KMS-11 (cell line): ENCODE results near the gene TIMM29.

Experiments
- H2AFZ ChIP-seq: fragments of 200-600 bp; sonication (generic); 2 replicates; pipeline ENCODE4 v1.6.1; 2016; ENCODE audit warnings: antibody characterized with exemption, mixed run types, low read depth
- H3K27ac ChIP-seq: fragments of 200-600 bp; sonication (generic); 2 replicates; pipeline ENCODE4 v1.6.1; 2016; ENCODE audit warnings: mild to moderate bottlenecking, mixed run types
- H3K27me3 ChIP-seq: fragments of 200-600 bp; sonication (generic); 2 replicates; pipeline ENCODE4 v1.6.1; 2017; ENCODE audit warnings: mild to moderate bottlenecking, low read depth, mixed run types, moderate library complexity; ENCODE audit not compliant: insufficient read depth
- H3K36me3 ChIP-seq: fragments of 200-600 bp; sonication (generic); 2 replicates; pipeline ENCODE4 v1.6.1; 2017; ENCODE audit warnings: mild to moderate bottlenecking, mixed run types; ENCODE audit not compliant: insufficient read depth
- H3K4me1 ChIP-seq: fragments of 200-600 bp; sonication (generic); 2 replicates; pipeline ENCODE4 v1.6.1; 2016; ENCODE audit warnings: mild to moderate bottlenecking, low read depth, mixed run types; ENCODE audit not compliant: poor library complexity, severe bottlenecking
- H3K4me2 ChIP-seq: fragments of 200-600 bp; sonication (generic); 2 replicates; pipeline ENCODE4 v1.7.0; 2016; ENCODE audit warnings: mild to moderate bottlenecking, mixed run types
- H3K4me3 ChIP-seq: fragments of 200-600 bp; sonication (generic); IDR thresholded peaks from 2 replicates; pipeline ENCODE4 v1.6.1; 2017; ENCODE audit warnings: low read depth, low read length, mixed read lengths; ENCODE audit not compliant: insufficient read depth
- H3K79me2 ChIP-seq: fragments of 200-600 bp; sonication (generic); 2 replicates; pipeline ENCODE4 v1.6.1; 2016; ENCODE audit warnings: low read depth, mixed run types; ENCODE audit not compliant: insufficient read depth
- H3K9ac ChIP-seq: fragments of 200-600 bp; sonication (generic); 2 replicates; pipeline ENCODE4 v1.6.1; 2016; ENCODE audit warnings: mild to moderate bottlenecking, mixed run types
- H4K20me1 ChIP-seq: fragments of 200-600 bp; sonication (generic); 2 replicates; pipeline ENCODE4 v1.6.1; 2016; ENCODE audit warnings: mild to moderate bottlenecking, mixed run types; ENCODE audit not compliant: insufficient read depth
- TF ChIP-seq, protein P1 (sequence below): fragments of 200-600 bp; sonication (generic); conservative IDR thresholded peaks from 2 replicates; pipeline ENCODE4 v1.6.1; 2017; ENCODE audit warnings: low read depth, mild to moderate bottlenecking, antibody characterized with exemption, low read length, moderate library complexity, mixed read lengths

Gene TIMM29

DNA sequence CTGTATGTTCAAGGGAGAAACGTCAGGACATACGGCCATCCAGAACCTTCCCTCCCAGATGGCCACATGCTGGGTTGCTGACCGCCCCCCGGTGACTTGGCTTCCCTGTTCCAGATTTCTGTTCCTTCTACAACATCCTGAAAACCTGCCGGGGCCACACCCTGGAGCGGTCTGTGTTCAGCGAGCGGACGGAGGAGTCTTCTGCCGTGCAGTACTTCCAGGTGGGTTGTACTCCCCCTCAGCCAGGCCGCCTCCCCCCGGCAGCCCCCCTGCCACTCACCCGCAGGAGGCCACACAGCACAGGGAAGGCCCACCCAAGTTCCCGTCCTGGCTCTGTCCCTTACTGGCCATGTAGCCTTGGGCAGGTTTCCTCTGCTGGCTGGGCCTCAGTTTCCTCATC, 20.7 kb upstream of the TIMM29 start:
- H2AFZ ChIP-seq = no peak overlapping the region
- H3K79me2 ChIP-seq = 0 out of 2 replicates have a peak, but pooled peaks cover 4% of the 10 kb centered on the region
- no peak overlapping the region for H3K4me3 ChIP-seq
- H3K9ac ChIP-seq = no peak overlapping the region
- no peaks in the 10 kb centered on the region for H3K36me3 ChIP-seq
- no peaks in the 10 kb centered on the region for H3K4me1 ChIP-seq
- H4K20me1 ChIP-seq = no peaks in the 10 kb centered on the region
- TF ChIP-seq, protein P1, sequence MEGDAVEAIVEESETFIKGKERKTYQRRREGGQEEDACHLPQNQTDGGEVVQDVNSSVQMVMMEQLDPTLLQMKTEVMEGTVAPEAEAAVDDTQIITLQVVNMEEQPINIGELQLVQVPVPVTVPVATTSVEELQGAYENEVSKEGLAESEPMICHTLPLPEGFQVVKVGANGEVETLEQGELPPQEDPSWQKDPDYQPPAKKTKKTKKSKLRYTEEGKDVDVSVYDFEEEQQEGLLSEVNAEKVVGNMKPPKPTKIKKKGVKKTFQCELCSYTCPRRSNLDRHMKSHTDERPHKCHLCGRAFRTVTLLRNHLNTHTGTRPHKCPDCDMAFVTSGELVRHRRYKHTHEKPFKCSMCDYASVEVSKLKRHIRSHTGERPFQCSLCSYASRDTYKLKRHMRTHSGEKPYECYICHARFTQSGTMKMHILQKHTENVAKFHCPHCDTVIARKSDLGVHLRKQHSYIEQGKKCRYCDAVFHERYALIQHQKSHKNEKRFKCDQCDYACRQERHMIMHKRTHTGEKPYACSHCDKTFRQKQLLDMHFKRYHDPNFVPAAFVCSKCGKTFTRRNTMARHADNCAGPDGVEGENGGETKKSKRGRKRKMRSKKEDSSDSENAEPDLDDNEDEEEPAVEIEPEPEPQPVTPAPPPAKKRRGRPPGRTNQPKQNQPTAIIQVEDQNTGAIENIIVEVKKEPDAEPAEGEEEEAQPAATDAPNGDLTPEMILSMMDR = no peak
- no peaks in the 10 kb centered on the region for H3K27me3 ChIP-seq
- H3K4me2 ChIP-seq = no peak overlapping the region
- H3K27ac ChIP-seq = no peak overlapping the region

DNA sequence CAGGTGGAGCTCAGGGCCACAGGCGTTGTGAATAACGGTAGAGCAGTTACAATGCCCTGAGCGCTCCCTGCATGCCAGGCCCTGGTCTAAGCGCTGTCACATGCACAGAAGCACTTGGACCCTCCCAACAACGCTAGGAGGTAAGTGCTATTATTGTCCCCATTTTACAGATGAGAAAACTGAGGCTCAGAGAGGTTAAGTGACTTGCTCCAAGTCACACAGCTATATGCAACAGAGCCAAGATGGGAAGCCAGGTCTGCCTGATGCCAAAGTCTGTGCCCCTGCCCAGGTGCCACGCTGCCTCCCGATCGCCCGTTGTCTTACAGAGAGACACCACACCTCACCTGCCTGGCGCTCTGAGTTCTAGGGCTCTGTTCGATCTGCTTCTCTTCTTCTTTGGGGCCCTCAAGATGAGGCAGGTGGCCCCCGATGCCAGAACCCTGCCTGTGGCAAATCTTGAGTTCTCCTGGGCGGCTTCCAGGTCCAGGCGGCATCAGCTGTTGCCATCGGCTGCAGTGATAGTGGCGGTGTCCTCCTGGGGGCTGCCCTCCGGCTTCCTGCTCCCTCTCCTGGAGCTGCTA, 20.1 kb upstream of the TIMM29 start:
- TF ChIP-seq, protein P1 = no peak
- Histone ChIP-seq H3K36me3 (no peaks in the 10 kb centered on the region), H4K20me1 (no peaks in the 10 kb centered on the region), H3K9ac (no peak overlapping the region), H3K4me2 (no peak overlapping the region), H3K27ac (no peak overlapping the region), H3K4me1 (no peaks in the 10 kb centered on the region), H2AFZ (no peak overlapping the region), H3K27me3 (no peaks in the 10 kb centered on the region), H3K79me2 (0 out of 2 replicates have a peak, but pooled peaks cover 4% of the 10 kb centered on the region), H3K4me3 (no peak overlapping the region)

DNA sequence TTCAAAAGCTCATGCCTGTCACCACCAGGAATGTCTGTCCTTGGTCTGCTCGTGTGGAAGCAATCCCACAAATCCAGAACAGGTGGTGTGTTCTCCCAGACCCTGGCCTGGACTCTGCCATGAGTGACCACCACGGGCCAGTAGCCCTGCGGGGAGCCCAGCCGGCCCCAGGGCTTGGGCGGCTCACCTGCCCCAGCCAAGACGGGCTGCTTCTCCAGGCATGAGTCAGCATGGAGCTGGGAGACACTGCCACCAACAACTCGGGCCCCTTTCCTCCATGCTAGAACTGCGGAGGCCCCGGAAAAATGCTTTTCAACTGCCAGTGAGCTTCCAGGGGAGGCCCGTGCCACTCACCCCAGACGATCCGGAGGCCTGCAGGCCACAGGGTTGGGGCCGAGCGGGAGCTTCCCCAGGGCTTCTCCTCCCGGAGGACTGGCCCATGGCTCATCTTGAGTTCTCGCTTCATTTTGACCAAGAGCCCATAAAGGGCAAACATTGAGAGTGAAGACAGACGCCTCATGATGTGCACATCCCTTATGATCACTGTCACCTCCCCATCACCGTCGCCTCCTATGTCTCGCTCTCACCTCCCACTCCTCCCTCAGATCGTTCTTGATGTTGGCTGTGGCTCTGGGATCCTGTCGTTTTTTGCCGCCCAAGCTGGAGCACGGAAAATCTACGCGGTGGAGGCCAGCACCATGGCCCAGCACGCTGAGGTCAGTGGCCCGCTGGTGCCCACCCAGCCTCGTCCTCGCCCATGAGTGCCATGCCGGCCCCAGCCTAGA, 16.8 kb upstream of the TIMM29 start:
- Histone ChIP-seq H3K9ac (no peak overlapping the region), H3K36me3 (no peaks in the 10 kb centered on the region), H3K27me3 (no peaks in the 10 kb centered on the region), H4K20me1 (no peaks in the 10 kb centered on the region), H3K79me2 (no peaks in the 10 kb centered on the region), H3K27ac (no peak overlapping the region), H3K4me3 (no peak overlapping the region), H2AFZ (no peak overlapping the region), H3K4me2 (no peak overlapping the region), H3K4me1 (no peaks in the 10 kb centered on the region)
- TF ChIP-seq, protein P1 = no peak

DNA sequence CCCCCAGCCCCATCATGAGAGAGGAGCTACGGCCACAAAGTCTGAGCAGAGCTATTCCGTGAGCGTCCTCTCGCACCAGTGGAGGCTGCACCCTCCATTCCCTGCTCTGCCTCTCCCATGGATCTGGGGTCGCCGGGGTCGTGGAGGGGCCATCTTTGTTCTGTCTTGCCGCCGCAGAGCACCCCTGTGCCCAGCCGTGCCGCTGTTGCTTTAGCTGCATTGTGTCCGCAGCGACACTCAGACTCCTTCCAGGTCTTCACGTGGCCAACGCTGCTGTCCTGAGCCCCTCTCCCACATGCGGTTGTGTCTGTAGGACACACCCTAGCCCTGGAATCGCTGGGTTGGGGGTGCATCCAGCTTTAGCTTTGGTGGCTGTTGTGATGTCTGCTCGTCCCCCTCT, 16.0 kb upstream of the TIMM29 start:
- Histone ChIP-seq H3K4me1 (no peaks in the 10 kb centered on the region), H3K27me3 (no peaks in the 10 kb centered on the region), H3K36me3 (no peaks in the 10 kb centered on the region), H4K20me1 (no peaks in the 10 kb centered on the region), H2AFZ (no peak overlapping the region), H3K79me2 (no peaks in the 10 kb centered on the region), H3K9ac (no peak overlapping the region), H3K4me3 (no peak overlapping the region), H3K27ac (no peak overlapping the region), H3K4me2 (no peak overlapping the region)
- TF ChIP-seq, protein P1 = no peak
